Effector CD8-positive, alpha-beta T cell (primary cell): ENCODE data around the gene ARHGEF25.
"Not testable (repeated sequence)": the region's sequence is repeated elsewhere in the genome, so short reads cannot be mapped to it uniquely, and the experiment has no call there.

Source experiments
- DNase-seq: peaks from one replicate; lab custom pipeline; 2025; lab: John Stamatoyannopoulos, UW
- total RNA-seq, 4 experiments: gene quantifications; one replicate each; lab custom pipeline; 2026; lab: John Stamatoyannopoulos, UW

The ARHGEF25 gene
- total RNA-seq, result 1.3 to 2.0 (median 1.8) reads per million in 4 experiments

- DNase-seq, result peak; percentile 27
These were observed at the start of gene ARHGEF25 for GRCh38 chr12:57611108-57611826. TSS of gene ARHGEF25 (plus strand) at chr12:57611435. CDS start at chr12:57611895, 460 bp downstream.

GRCh38 chr12:57563358-57563757, 47.9 kb upstream of the ARHGEF25 start:
- DNase-seq, result no peak

GRCh38 chr12:57564178-57564740, 47.0 kb upstream of the ARHGEF25 start:
- DNase-seq, result no peak

DNA sequence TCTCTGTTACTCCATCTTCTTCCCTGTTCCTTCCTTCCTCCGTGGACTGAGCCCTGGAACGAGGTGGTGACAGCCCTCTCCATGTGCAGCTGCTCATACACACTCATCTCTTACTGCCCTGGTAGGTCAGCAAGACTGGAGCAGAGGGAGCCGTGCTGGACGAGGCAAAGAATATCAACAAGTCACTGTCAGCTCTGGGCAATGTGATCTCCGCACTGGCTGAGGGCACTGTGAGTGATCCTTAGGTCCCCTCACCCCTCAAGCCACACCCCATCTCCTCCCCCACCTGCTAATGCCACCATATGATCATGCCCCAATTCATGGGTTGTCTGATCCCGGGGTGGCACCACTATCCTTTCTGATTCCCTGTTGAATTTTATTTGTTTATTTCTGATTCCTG, 42.4 kb upstream of the ARHGEF25 start:
- no peak for DNase-seq

GRCh38 chr12:57569858-57570257, 41.4 kb upstream of the ARHGEF25 start:
- no peak for DNase-seq

- DNase-seq, result not testable (repeated sequence)
These were observed 40.8 kb upstream of the ARHGEF25 start for GRCh38 chr12:57570438-57570837.

DNA sequence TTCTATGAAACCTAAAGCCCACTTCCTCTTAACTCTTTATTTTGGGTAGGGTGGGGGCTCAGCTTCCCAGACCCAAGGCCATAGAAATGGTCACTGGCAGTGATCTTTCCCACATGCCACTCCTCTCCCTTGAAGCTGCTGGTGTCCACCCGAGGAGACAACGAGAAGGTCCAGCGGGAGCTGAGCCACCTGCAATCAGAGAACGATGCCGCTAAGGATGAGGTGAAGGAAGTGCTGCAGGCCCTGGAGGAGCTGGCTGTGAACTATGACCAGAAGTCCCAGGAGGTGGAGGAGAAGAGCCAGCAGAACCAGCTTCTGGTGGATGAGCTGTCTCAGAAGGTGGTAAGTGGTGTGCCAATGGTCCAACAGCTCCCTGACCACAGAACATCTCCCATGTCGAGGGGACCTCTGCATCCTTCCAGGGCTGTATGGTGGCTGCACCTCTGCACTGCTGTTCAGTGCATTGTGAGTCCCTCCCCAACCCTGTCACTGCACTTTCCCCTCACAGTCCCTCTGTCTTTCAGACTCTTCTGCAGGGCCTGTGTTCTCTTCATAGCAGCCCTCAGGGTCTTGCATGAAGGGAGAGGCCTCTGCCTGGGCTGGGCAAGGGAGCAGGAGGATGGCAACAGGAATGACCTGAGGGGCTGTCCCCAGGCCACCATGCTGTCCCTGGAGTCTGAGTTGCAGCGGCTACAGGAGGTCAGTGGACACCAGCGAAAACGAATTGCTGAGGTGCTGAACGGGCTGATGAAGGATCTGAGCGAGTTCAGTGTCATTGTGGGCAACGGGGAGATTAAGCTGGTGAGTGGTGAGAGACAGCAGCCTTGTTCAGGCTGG, 39.1 kb upstream of the ARHGEF25 start:
- no peak for DNase-seq

DNA sequence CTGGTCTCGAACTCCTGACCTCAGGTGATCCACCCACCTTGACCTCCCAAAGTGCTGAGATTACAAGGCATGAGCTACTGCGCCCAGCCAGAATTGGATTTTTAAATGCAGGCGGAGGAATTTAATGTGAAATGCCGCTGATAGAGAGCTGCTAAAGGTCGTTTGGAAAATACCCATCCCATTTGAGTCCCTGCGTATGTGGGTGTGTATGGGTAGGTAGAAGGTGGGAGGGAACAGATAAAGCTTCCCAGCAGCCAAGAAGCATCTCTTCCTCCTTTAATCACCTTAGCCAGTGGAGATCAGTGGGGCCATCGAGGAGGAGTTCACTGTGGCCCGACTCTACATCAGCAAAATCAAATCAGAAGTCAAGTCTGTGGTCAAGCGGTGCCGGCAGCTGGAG, 36.4 kb upstream of the ARHGEF25 start:
- DNase-seq, result no peak

DNA sequence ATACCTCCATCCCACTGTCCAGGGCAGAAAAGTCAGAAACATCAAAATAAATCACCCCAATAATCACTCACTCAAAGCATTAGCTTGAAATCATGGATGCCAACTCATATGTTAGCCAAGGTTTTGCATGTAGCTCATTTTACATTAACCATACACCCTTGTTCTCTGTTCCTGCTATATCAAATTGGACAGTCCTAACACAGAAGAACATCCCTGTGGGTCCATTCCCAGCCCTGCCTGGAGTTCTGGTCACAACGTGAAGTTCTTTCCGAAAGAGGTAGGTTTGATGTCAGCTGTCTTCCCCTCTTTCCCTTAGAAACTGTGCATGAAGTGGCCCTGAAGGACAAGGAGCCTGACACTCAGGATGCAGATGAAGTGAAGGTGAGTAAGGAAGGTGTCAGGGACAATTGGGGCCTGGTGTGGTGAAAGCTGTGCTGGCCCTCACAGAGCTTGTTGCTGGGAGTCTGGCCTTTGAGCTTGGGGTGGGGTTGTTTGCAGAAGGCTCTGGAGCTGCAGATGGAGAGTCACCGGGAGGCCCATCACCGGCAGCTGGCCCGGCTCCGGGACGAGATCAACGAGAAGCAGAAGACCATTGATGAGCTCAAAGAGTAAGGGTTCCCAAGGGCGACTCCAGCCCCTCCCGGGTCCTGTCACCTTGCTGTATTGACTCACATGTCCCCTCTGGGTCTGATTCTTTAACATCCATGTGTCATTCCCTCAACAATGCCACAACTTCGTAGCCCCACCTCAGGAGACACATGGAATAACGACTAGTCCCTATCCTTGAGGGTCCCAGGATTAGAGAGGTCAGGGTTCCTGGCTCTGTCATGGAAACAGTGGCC, 35.2 kb upstream of the ARHGEF25 start:
- DNase-seq, result no peak

DNA sequence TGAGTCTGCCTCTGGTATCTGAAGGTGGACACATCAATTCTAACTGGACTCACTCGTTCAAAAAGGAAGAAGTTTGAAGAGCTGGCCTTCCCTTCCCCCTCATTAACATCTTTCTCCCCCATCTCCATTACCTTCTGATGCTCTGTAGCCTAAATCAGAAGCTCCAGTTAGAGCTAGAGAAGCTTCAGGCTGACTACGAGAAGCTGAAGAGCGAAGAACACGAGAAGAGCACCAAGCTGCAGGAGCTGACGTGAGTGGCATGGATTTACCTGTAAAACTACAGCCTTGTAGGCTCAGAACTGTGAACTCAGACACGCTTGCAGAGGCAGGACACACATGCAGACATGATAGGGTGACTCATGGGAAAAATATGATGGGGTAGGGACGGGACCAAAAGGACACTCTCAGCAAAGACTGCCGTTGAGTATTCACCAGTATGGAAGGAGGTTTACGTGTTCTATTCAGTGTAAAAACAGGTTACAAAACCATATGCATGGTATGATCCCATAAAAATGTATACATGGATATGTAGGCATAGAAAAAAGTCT, 34.5 kb upstream of the ARHGEF25 start:
- DNase-seq, result no peak

DNA sequence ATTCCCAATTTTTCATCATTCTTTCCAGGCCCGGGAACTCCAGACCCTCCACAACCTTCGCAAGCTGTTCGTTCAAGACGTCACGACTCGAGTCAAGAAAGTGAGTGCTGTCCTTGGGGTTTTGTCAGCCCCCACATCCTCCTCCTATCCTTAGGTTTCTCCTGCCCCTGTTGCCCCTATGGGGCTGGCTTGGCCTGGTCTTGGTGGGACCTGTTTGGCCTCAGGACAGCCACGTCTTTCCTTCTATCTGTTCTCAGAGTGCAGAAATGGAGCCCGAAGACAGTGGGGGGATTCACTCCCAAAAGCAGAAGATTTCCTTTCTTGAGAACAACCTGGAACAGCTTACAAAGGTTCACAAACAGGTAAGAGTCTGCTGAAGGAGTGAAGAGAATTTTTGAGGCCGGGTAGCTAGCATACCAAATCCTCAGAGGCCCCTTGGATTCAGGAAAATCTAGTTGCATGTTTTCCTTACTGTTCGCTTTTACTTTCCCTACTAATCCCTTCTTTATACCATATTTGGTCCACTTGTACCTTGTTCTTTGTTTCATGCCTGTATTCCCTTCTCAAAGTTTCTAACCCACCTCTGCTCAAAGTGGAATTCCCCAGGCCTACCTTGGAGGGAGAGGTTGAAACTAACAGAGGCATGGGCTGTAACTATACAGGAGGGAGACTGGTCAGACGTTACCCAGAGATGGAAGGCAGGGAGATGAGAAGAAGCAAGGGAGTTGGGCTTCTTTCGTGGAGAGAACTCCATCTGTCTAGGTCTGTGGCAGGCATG, 33.1 kb upstream of the ARHGEF25 start:
- no peak for DNase-seq

DNA sequence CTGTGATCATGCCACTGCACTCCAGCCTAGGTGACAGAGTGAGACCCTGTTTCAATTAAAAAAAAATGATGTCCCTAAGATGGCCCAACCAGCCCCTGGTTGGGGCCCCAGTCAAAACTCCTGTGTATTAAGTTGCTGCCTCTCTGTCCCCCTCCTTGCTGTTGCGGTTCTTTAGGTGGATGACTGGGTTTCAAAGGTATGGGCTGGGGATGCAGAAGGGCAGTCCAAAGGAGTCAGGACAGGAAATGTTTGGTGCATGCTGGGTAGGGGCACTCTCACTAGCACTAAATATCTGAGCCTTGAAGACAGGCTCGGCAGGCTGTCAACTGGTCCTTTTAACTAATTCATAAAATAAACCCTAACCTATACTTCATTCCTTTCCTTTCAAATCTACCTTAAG, 32.2 kb upstream of the ARHGEF25 start:
- DNase-seq, result no peak

GRCh38 chr12:57579677-57580465, 31.4 kb upstream of the ARHGEF25 start:
- no peak for DNase-seq

GRCh38 chr12:57580466-57580795, 30.8 kb upstream of the ARHGEF25 start:
- no peak for DNase-seq

- DNase-seq, result no peak
These were observed 29.4 kb upstream of the ARHGEF25 start for GRCh38 chr12:57581802-57582201.

DNA sequence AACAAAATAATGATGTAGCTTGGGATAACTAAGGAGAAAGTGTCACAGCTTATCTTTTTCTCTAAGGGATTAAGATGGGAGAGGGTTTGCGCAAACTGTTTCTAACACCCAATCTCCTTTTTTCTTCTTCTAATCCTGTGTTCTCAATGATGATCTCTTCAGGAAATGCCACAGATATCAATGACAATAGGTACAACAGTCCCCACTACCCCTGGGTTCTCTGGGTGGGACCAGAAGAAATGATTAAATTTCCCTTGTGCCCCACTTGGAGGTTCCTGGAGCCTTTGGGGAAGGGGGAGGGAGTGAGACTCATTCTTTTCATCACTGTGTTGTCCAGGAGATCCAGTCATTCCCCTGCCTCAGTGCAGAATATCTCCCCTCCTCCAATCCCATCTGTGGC, 28.8 kb upstream of the ARHGEF25 start:
- no peak for DNase-seq

- peak; percentile 52 for DNase-seq
These were observed 28.0 kb upstream of the ARHGEF25 start for GRCh38 chr12:57583008-57583831.

- no peak for DNase-seq
These were observed 27.2 kb upstream of the ARHGEF25 start for GRCh38 chr12:57584050-57584449.

GRCh38 chr12:57584690-57585089, 26.5 kb upstream of the ARHGEF25 start:
- no peak for DNase-seq
